Measurements from ENCODE around the gene PARP1.

GRCh38 chr1:226381226-226381998 is 26.5 kb downstream of the PARP1 start:
- TF ChIP-seq POLR2A (IDR thresholded peaks at IDR 0.05) (no peak), POLR2AphosphoS5 (IDR thresholded peaks at IDR 0.05) (no peak)
- TF ChIP-seq, protein P1, sequence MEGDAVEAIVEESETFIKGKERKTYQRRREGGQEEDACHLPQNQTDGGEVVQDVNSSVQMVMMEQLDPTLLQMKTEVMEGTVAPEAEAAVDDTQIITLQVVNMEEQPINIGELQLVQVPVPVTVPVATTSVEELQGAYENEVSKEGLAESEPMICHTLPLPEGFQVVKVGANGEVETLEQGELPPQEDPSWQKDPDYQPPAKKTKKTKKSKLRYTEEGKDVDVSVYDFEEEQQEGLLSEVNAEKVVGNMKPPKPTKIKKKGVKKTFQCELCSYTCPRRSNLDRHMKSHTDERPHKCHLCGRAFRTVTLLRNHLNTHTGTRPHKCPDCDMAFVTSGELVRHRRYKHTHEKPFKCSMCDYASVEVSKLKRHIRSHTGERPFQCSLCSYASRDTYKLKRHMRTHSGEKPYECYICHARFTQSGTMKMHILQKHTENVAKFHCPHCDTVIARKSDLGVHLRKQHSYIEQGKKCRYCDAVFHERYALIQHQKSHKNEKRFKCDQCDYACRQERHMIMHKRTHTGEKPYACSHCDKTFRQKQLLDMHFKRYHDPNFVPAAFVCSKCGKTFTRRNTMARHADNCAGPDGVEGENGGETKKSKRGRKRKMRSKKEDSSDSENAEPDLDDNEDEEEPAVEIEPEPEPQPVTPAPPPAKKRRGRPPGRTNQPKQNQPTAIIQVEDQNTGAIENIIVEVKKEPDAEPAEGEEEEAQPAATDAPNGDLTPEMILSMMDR (IDR thresholded peaks at IDR 0.05): no peak
